Ovary (tissue), 9 donors: Measurements from ENCODE around the gene CRISP3. TPM values are rescaled to one million over a fixed set of nuclear protein-coding genes. Genes with fewer than 3 reads are reported as not detected.
"Not testable (repeated sequence)": the region's sequence is repeated elsewhere in the genome, so short reads cannot be mapped to it uniquely, and the experiment has no call there.

Source experiments
- DNase-seq, 5 donors: peaks; one replicate each; pipeline ENCODE4 v3.0.0-alpha.2; 2019 to 2020
- H3K27ac ChIP-seq, 2 donors: fragments of 200-600 bp; one replicate each; pipeline versions ENCODE4 v1.5.1 to v1.8.0; 2019 to 2022
- H3K27me3 ChIP-seq: fragments of 200-600 bp; one replicate; pipeline ENCODE4 v1.8.0; 2022
- H3K36me3 ChIP-seq: fragments of 200-600 bp; sonication (generic); one replicate; pipeline ENCODE4 v1.5.1; 2019
- H3K4me1 ChIP-seq: one replicate; pipeline ENCODE4 v1.8.1; 2013; ENCODE audit warnings: mild to moderate bottlenecking, moderate library complexity; ENCODE audit not compliant: insufficient read depth
- H3K4me3 ChIP-seq: fragments of 200-600 bp; sonication (generic); one replicate; pipeline ENCODE4 v1.5.1; 2017
- H3K9me3 ChIP-seq, 2 donors: fragments of 200-600 bp in 1 of 2; sonication (generic) in 1 of 2; one replicate each; pipeline versions ENCODE4 v1.5.1 to v1.8.1; 2013 to 2019; ENCODE audit warnings: mild to moderate bottlenecking in 1 of 2, moderate library complexity in 1 of 2
- EP300 ChIP-seq: sonication (generic); formaldehyde crosslinking; IDR thresholded peaks from one replicate; pipeline ENCODE4 v1.6.1; 2017; ENCODE audit warnings: antibody characterized with exemption
- POLR2A ChIP-seq: fragments of 450-650 bp; IDR thresholded peaks from one replicate; pipeline ENCODE4 v1.6.1; 2017; ENCODE audit warnings: antibody characterized with exemption, mild to moderate bottlenecking, moderate library complexity
- WGBS, 3 donors: extraction: QIAGEN DNeasy Blood & Tissue Kit in 1 of 3; methylation state at CpG; one replicate each; pipeline versions ENCODE4 v1.1.5 to v1.1.7; 2013 to 2017; 5-methylcytosine and 5-hydroxymethylcytosine counted together
- intact Hi-C, 4 donors: fragments of 100-400 bp; cut with DNase I; formaldehyde crosslinking; loops; one replicate each; pipeline versions ENCODE4 v1.11.0 to v1.15.1; 2022 to 2023
- polyA plus RNA-seq, 2 donors: library from polyadenylated mRNA; stranded (reverse); fragments of 200-250 nt in 1 of 2; fragments of 350-450 nt in 1 of 2; fragmentation: Illumina TruSeq in 1 of 2; extraction: RNeasy Lipid Tissue Mini Kit (QIAGEN cat#74804) in 1 of 2; gene quantifications; one replicate each; pipeline ENCODE4 v1.2.3, GENCODE V29; 2013 to 2014
- total RNA-seq, 7 donors: library from RNA; depleted of rRNA in 2 of 7; stranded (reverse); fragments of >200 nt in 2 of 7; fragmentation: NEBNext Ultra II Directional in 3 of 7; extraction: Animal tissue kit (Norgen Biotek cat#: 25700) in 3 of 7; gene quantifications; one replicate each; pipeline versions ENCODE4 v1.1.0 to v1.2.4, GENCODE V29; 2016 to 2023
- TF ChIP-seq, protein P1 (sequence below), 3 donors: fragments of 450-650 bp in 2 of 3; fragments of 200-600 bp in 1 of 3; IDR thresholded peaks; one replicate each; pipeline versions ENCODE4 v1.5.1 to v1.8.0; 2016 to 2022; ENCODE audit warnings: antibody characterized with exemption in 3 of 3, mild to moderate bottlenecking in 1 of 3
- donor health status: DM: no; HTN: no; CAD: no; lungs with moderate emphysema.
- donor health status: DM: no; HTN: no; CAD: no.
- donor health status: Bipolar disorder and iron deficiency.
- donor health status: DM: yes; HTN: yes; CAD: no.
- donor health status: DM: no; HTN: no; CAD: no.
- donor health status: DM: yes; HTN: yes; CAD: no.

CRISP3 gene
- total and polyA plus RNA-seq, 9 donors = 0.10 to 541 (median 14.7) TPM; not detected in 1

DNA sequence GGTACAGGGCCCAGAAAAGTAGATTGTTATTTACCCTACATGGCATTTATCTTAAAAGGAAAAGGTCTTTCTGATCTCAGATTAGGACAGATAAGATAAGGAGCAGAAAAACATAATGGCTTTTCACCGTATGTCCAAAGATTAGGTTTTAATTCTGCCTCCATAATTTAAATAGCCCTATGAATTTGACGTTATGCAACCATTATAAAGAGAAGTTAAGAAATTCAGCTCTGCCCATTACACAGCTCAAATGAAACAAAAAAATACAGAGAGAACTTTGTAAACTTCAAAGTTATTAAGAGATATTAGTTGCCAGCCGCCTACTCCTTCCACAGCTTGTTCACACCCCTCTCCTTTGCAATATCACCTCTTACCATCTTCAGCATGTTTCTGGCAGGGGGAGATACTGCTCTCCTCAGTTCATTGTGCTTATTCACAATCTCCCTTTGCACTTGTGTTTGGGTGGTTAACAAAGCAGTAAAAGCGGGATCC, 8.1 kb downstream of the CRISP3 start:
- Histone ChIP-seq H3K4me3 (no peak overlapping the region), H3K27me3 (no peaks in the 10 kb centered on the region), H3K4me1 (no peaks in the 10 kb centered on the region), H3K9me3 (no peaks in the 10 kb centered on the region), H3K36me3 (no peaks in the 10 kb centered on the region), H3K27ac (no peak overlapping the region)
- no peak for DNase-seq
- no peak for TF ChIP-seq EP300
- TF ChIP-seq POLR2A = no peak
- TF ChIP-seq, protein P1, sequence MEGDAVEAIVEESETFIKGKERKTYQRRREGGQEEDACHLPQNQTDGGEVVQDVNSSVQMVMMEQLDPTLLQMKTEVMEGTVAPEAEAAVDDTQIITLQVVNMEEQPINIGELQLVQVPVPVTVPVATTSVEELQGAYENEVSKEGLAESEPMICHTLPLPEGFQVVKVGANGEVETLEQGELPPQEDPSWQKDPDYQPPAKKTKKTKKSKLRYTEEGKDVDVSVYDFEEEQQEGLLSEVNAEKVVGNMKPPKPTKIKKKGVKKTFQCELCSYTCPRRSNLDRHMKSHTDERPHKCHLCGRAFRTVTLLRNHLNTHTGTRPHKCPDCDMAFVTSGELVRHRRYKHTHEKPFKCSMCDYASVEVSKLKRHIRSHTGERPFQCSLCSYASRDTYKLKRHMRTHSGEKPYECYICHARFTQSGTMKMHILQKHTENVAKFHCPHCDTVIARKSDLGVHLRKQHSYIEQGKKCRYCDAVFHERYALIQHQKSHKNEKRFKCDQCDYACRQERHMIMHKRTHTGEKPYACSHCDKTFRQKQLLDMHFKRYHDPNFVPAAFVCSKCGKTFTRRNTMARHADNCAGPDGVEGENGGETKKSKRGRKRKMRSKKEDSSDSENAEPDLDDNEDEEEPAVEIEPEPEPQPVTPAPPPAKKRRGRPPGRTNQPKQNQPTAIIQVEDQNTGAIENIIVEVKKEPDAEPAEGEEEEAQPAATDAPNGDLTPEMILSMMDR (IDR thresholded peaks at IDR 0.05) = no peak
- intact Hi-C loops = no loop called here
- 63 to 68% (median 68%) methylated on average over 4 of the region's 4 CpGs for WGBS, 3 donors

DNA sequence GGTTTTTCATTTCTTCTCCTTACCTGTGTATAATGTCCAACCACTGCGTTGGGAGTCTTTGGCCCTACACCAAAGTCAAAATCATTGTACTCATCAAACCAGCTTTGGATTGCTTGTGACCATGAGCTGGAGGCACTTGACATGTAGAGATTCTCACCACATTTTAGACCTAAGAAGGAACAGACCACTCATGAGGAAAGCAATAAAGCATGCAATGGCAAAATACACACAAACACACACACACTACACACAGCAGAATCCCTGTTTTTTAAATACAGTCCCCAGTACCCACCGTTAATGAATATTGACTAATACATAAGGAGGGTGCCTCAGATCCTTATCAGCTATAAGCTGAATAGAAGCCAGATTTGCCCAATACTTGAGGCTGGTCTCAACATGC, 10.5 kb downstream of the CRISP3 start:
- Histone ChIP-seq H3K9me3 (no peaks in the 10 kb centered on the region), H3K4me3 (no peak overlapping the region), H3K4me1 (no peaks in the 10 kb centered on the region), H3K36me3 (no peaks in the 10 kb centered on the region), H3K27ac (no peak overlapping the region), H3K27me3 (no peaks in the 10 kb centered on the region)
- no peak for DNase-seq
- WGBS, 3 donors = 82 to 95% (median 83%) methylated on average over 2 of the region's 2 CpGs
- intact Hi-C loops = no loop called here
- no peak for TF ChIP-seq EP300
- no peak for TF ChIP-seq POLR2A
- TF ChIP-seq, protein P1 (IDR thresholded peaks at IDR 0.05) = no peak

DNA sequence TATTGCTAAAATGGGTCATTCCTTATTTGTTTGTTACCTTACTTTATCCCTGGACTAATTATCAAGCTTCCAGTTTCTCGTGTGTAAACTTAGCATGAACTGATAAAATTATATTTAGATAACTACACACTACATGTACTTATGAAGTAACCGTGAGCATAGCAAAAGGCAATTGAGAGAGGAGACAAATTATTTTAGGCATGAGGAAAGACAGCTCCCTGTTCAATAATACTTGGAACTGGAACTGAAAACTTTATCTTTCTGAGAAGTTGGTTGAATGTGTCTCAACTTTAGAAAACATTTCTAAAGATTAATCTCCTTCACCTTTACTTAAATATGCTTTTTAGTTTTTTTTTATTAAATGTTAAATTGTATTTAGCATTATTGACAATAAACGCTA, 11.4 kb downstream of the CRISP3 start:
- no peaks in the 10 kb centered on the region for H3K27me3 ChIP-seq
- no peak overlapping the region for H3K4me3 ChIP-seq
- TF ChIP-seq, protein P1 (IDR thresholded peaks at IDR 0.05) = no peak
- TF ChIP-seq EP300 (no peak), POLR2A (no peak)
- WGBS, 3 donors = 74 to 80% (median 75%) methylated on average over 3 of the region's 3 CpGs
- DNase-seq = no peak
- no peaks in the 10 kb centered on the region for H3K4me1 ChIP-seq
- H3K9me3 ChIP-seq = no peaks in the 10 kb centered on the region
- intact Hi-C loops = no loop called here
- H3K36me3 ChIP-seq = no peaks in the 10 kb centered on the region
- H3K27ac ChIP-seq = no peak overlapping the region

DNA sequence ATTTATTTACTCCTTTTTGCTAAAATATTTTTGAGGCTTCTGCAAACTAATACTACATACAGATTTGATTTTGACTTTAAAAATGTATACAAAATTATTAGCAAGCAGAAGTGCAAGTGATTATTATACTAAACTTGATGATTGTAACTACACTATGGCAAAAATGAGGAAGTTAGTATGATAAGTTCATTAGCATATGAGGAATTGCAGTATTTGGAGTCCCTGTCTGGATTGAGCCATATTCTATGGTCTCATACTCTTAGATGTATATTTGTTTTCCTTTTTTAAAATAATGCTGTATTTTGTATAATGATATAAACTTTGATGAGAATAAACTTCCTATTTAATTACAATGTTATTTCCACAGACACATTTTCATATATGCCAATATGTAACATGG, 13.9 kb downstream of the CRISP3 start:
- Histone ChIP-seq H3K4me3 (no peak overlapping the region), H3K4me1 (no peaks in the 10 kb centered on the region), H3K27me3 (no peaks in the 10 kb centered on the region), H3K36me3 (no peaks in the 10 kb centered on the region), H3K27ac (no peak overlapping the region), H3K9me3 (no peaks in the 10 kb centered on the region)
- intact Hi-C loops = no loop called here
- TF ChIP-seq POLR2A (no peak), EP300 (no peak)
- TF ChIP-seq, protein P1 (IDR thresholded peaks at IDR 0.05) = no peak
- no peak for DNase-seq

DNA sequence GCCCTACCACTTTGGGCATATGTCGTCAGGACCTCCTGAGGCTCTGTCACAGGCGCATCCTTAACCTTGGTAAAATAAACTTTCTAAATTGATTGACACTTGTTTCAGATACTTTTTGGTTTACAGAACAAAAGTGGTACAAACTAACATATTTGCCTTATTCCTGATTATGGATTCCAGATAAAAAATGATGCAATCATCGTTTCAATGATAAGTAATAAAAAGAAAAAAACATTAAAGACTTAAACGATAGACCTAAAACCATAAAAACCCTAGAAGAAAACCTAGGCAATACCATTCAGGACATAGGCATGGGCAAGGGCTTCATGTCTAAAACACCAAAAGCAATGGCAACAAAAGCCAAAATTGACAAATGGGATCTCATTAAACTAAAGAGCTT, 20.3 kb downstream of the CRISP3 start:
- H3K27me3 ChIP-seq, H3K4me3 ChIP-seq, H3K36me3 ChIP-seq, H3K27ac ChIP-seq, intact Hi-C loops, DNase-seq, H3K9me3 ChIP-seq, H3K4me1 ChIP-seq: not testable (repeated sequence)
- WGBS, 3 donors = 90 to 93% (median 91%) methylated on average over 4 of the region's 4 CpGs
